ENCODE measurements around the gene KLB.

The KLB gene

DNA sequence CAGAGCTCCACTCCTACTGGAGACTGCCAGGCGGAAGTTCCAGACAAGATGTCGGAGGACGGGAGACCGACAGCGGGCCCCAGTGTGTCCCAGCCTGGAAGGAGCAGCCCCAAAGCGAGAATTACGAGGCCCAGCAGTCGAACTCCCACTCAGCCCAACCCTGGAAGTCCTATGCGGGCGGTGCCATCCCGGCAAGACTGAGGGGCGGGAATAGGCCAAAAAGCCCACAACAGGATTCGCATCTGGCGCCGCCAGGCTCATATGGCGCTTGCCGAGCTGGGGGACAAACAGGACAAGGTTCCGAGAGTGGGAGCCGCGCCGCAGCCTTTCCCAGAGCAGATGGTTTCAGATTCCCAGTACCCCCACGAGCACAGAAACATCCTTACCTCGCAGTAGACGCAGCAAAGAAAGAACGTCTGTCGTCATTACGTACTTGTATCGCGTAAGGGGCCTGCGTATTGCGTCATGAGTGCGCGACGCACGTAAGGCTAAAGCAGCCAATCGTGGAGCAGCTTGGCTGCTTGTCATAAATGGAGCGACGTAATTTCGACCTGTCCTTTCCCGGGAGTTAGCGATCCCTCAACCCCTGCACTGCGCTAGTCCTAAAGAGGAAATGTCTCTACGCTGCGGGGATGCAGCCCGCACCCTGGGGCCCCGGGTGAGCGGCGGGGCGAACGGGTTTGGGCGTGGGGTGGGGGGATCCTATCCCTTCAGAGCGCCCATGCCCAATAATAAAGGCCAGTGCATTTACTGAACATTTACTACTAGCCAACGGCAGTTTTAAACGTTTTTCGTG lies 52.0 kb downstream of the KLB start, which contains the start of the genes LIAS and RPL9:
TSS of gene LIAS (plus strand) at position 552 of the 796 bp plus-strand sequence. CDS start at position 614, 62 bp downstream.
TSS of gene RPL9 (minus strand) at position 418 of the 796 bp plus-strand sequence. CDS start 483 bp downstream, outside the sequence.
- in situ Hi-C loops (cut with MboI; ENCODE audit: low sequenced_read_pairs), result no loop called here

DNA sequence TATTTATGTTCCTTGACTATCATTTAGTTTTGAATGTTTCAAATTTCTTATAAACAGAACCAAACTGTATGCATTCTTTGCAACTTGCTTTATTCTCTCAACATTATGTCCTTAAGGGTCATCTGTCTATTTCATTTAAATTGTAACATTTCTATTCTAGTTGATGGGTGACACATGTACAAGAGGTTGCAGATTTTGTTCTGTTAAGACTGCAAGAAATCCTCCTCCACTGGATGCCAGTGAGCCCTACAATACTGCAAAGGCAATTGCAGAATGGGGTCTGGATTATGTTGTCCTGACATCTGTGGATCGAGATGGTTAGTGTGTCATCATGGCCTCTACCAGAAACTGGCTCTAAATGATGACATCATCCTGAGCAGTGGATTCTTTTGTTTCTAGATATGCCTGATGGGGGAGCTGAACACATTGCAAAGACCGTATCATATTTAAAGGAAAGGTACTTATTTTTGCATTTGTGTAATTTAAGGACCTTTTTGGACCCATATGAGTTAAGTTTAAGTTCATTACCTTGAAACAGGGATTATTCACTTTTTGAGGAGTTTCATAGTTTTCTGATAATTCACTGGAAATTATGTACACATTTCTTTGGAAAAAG lies 58.3 kb downstream of the KLB start:
- in situ Hi-C loops (cut with MboI; ENCODE audit: low sequenced_read_pairs), result loop anchor here (10.0 kb wide), 1 partner anchor 510 kb away; the partner anchor contains the start of gene PDS5A

DNA sequence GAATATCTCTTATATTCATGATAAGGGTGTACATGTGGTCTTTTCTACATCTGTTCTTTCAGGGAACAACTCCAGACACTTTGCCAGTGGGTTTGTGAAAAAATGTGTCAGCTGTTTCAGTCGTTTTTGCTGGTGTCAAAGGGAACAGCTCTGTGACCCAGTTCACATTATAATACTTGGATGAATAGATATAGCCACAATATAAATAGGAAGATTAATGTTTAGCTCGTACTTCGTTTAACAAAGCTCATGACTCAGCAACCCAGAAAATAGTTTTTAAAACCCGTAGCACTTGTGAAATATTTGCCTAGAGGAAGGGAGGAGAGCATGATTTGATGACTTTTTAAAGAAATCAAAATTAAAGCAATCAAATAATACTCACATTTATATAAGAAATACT lies 60.0 kb downstream of the KLB start:
- in situ Hi-C loops (cut with MboI; ENCODE audit: low sequenced_read_pairs), result loop anchor here (10.0 kb wide), 1 partner anchor 508 kb away; the partner anchor contains the start of gene PDS5A

DNA sequence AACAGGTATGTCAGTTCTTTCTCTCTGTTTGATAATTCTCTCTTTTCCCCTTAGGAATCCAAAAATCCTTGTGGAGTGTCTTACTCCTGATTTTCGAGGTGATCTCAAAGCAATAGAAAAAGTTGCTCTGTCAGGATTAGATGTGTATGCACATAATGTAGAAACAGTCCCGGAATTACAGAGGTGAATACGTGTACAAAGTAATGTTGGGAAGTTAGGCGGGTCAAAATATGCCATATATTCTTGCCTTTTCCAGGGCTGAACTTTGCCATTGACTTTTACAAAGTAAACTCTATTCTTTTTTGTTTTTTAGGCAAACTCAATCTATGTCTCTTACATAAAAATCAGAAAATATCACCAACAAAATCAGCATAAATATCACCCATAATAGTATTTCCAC lies 60.7 kb downstream of the KLB start:
- in situ Hi-C loops (cut with MboI; ENCODE audit: low sequenced_read_pairs), result loop anchor here (10.0 kb wide), 1 partner anchor 507 kb away; the partner anchor contains the start of gene PDS5A

DNA sequence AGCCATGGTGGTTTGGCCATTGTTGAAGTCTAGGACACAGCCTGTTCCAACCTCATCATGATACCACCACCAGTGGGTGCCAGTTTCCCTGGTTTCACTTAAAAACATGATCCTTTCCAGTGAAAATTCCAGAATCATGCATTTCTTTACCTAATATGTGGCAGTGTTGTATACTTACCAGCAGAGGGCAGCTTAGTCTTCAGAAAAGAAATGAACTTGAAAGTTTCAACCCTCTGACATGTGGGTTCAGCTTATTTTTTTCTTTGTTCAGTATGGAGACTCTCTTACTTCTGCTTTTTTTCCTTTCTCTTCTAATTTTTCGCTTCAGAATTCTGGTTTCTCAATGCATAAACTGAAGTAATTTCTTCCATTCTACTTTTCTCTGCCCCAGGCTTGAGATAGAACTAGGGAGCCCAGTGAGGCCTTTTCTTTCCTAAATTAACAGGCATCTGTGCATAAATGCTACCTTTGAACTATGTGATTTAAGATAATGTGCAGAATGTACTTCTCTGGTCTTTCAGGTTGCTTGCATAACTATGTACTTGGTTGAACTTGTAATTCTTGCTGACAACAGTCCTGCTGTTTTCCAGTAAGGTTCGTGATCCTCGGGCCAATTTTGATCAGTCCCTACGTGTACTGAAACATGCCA lies 62.8 kb downstream of the KLB start:
- in situ Hi-C loops (cut with MboI; ENCODE audit: low sequenced_read_pairs), result loop anchor here (10.0 kb wide), 1 partner anchor 505 kb away; the partner anchor contains the start of gene PDS5A

DNA sequence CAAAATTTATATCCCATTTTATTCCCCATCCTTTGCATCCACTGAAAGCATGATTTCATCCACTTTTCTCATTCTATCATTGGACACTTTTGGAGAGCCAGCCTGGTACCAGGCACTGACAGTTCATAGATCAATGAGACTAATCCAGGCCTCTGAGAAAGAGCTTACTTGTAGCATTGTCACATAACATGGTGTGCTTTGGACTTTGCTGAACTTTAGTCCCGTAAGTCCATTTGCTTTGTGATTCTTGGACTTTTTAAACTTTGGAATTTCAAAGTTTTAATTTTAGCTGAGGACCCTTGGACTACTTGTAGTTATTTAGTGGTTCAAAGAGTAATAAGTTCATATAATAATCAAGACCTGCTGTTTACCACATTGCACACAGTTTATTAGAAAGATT lies 63.7 kb downstream of the KLB start:
- in situ Hi-C loops (cut with MboI; ENCODE audit: low sequenced_read_pairs), result no loop called here

DNA sequence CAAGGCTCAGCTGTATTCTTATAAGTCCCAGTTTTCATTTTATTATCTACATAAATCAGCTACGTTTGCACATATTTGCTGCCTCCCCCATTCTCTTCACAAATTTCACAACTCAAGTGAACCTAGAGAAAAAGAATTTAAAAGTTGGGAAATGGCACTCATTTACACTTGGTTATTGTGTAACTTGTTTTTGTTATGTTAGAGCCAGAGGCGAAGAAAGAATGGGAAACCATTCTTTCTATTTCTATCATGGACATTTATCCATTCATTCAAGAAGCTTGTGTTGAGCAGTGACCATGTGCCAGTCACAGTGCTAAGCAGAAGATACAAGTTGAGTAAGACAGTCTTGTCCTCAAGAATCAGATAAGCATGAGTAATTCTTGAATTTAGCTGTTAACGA lies 65.7 kb downstream of the KLB start:
- in situ Hi-C loops (cut with MboI; ENCODE audit: low sequenced_read_pairs), result no loop called here

DNA sequence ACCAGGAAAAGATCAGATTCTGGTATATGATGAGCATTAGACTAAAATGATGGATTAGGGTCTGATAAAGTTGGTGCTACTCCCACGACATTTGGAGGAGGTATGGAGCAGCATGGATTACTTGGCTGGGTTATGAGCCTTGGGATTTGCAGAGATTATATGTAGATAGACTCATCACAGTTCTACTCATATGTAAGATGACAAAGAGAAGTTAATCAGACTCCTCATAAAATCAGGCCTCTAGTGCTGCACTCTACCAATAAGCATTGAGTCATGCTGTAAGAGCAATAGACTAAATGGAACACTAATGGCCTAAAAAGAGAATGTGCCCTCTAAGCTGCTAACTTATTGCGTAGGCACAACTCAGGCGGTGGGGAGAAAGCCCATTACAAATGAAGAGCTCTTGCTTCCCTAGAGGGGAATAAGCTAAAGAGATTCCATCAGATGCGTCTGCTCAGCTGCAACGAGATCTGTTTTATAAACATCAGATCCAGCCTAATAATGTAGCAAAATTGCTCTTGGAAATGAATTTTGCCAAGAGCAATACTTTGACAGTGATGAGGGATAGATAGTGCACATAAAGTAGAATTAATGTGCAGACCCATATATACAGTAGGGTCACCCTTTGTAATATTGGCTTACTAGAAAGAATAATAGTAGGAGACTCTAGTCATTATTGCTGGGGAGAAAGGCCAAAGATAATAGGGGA lies 69.6 kb downstream of the KLB start:
- in situ Hi-C loops (cut with MboI; ENCODE audit: low sequenced_read_pairs), result no loop called here

DNA sequence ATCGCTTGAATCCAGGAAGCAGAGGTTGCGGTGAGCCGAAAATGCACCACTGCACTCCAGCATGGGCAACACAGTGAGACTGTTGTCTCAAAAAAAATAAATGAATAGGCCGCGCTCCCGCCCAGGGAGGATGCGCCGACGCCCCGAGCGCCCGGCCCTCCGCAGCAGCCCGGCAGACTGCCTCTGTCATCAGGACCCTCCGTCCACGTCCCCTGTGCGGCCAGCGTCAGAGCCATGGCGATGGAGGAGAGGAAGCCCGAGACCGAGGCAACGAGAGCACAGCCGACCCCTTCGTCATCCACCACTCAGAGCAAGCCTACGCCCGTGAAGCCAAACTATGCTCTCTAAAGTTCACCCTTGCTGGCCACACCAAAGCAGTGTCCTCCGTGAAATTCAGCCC lies 73.5 kb downstream of the KLB start:
- in situ Hi-C loops (cut with MboI; ENCODE audit: low sequenced_read_pairs), result no loop called here

DNA sequence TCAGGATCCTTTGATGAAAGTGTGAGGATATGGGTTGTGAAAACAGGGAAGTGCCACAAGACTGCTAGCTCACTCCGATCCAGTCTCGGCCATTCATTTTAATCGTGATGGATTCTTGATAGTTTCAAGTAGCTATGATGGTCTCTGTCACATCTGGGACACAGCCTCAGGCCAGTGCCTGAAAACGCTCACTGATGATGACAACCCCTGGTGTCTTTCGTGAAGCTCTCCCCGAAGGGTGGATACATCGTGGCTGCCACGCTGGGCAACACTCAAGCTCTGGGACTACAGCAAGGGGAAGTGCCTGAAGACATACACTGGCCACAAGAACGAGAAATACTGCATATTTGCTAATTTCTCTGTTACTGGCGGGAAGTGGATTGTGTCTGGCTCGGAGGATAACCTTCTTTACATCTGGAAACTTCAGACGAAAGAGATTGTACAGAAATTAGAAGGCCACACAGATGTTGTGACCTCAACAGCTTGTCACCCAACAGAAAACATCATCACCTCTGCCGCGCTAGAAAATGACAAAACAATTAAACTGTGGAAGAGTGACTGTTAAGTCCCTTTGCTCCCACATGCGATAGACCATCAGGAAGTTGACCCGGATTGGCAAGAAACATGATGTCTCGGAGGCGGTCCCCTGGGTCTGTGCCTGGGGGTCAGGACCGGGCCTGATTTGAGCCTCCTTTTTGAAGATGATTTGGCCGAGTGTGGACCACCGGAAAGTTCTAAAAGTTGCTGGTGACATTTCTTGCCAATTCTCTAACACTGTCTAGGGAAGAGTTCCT lies 74.4 kb downstream of the KLB start:
- in situ Hi-C loops (cut with MboI; ENCODE audit: low sequenced_read_pairs), result no loop called here

DNA sequence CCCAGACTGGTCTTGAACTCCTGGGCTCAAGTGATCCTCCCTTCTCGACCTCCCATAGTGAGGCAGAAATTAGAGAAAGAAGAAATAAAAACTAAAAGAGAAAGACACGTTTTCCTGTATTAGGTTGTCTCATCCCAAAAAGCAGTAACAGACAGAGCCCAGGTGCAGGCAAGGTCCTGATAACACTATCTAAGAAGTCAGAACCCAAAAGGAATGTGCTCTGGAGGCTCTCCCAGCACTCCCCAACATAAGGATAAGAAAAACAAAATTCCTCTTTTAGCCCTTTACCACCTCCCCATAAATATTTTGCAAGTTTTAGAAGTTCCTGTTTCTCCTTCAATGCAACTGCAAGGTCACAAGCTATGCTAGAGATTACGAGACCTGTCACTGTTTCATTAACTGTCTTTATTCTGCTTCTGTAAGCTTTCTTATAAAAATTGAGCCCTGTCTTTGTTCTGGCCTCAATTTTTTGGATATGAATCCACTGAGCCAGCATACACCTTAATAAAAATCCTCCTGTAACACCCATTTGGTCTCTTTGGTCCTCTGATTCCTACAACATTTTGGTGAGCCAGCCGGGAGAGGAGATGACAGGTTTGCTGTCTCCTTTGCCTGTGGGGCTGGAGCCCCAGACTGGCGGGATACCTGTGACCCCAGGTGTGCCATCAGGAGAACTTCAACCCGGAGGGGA lies 78.0 kb downstream of the KLB start:
- in situ Hi-C loops (cut with MboI; ENCODE audit: low sequenced_read_pairs), result no loop called here

DNA sequence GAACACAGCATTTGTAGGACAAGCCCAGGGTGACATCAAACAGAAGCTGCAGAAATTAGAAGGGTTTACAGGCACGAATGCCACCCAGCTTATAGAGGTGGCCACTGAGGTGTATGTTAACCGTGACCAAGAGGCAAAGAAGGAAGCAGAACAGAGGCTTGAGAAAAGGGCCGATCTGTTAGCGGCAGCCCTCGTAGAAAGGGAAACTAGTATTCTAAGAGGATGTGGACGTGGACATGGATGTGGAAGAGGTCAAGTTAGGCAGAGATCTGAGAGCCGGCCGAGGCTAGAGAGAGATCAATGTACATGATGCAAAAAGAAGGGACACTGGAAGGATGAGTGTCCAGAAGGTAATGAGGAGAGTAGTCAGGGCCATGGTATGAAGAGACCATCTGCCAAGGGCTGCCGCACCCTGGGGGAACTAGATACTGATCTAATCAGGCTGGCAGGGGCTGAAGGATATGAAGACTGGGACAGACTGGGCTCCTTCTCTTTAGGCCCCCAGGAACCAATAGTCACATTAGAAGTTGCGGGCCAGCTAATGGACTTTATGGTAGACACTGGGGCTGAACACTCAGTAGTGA lies 79.6 kb downstream of the KLB start:
- in situ Hi-C loops (cut with MboI; ENCODE audit: low sequenced_read_pairs), result no loop called here

DNA sequence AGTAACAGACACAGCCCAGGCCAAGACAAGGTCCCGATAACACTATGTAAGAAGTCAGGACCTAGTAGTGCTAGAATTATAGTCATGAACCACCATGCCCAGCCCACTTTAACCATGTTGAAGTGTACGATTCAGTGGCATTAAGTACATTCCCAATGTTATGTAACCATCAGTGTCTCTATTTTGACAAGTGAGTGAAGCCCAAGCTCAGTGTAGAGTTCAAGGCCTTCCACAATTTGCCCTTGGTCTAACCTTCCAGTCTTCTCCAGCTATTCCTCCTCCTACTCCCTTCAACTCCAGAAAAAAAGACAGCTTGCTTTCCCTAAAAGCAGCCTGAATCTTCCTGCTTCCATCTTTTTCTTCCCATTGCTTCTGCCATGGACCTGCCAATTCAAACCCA lies 83.6 kb downstream of the KLB start:
- in situ Hi-C loops (cut with MboI; ENCODE audit: low sequenced_read_pairs), result no loop called here

DNA sequence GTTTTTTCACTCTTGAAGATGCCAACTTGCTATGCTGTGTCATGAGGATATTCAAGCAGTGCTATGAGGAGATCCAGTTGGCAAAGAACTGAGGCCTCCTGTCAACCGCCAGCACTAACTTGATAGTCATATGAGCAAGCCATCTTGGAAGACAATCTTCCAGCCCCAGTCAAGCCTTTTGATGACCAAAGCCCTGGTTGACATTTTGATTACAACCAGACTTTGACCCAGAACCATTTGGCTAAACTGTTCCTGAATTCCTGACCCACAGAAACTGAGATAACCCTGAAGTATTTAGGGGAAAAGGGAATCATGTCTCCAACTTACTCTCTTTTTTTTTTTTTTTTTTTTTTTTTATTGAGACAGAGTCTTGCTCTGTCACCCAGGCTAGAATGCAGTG lies 87.6 kb downstream of the KLB start:
- in situ Hi-C loops (cut with MboI; ENCODE audit: low sequenced_read_pairs), result no loop called here

DNA sequence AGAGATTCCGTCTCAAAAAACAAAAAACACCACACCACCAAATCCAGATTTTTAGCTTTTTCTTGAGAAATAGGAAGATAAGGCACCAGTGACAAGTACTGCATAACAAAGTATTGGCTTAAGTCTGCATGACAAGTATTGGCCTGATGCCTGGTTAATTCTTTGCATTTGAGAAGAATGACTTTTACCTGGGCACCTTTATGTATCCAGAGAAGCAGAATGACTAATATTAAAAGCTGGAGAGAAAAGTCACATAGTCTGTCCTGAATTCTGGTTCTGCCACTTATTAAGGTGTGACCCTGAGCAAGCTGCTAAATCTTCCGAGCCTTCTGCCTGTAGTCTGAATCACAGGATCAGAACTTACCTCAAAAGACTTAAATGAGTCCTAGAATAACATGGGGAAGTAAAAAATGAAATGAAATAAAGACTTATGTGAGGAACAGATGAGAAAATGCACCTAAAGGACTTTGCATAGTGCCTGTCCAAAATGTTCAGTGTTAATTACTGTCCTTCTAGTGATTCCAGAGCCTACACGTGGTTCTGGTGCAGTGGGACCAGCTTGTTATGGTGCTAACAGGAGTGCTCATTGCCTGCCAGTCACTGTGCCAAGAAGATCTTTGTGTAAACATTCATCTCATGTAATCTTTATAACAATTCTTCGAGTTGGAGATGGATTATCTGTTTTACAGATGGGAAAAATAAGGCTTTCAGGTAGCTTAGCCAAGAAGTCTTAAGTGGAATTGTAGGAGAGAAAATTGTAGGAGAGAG lies 88.9 kb downstream of the KLB start:
- in situ Hi-C loops (cut with MboI; ENCODE audit: low sequenced_read_pairs), result no loop called here

DNA sequence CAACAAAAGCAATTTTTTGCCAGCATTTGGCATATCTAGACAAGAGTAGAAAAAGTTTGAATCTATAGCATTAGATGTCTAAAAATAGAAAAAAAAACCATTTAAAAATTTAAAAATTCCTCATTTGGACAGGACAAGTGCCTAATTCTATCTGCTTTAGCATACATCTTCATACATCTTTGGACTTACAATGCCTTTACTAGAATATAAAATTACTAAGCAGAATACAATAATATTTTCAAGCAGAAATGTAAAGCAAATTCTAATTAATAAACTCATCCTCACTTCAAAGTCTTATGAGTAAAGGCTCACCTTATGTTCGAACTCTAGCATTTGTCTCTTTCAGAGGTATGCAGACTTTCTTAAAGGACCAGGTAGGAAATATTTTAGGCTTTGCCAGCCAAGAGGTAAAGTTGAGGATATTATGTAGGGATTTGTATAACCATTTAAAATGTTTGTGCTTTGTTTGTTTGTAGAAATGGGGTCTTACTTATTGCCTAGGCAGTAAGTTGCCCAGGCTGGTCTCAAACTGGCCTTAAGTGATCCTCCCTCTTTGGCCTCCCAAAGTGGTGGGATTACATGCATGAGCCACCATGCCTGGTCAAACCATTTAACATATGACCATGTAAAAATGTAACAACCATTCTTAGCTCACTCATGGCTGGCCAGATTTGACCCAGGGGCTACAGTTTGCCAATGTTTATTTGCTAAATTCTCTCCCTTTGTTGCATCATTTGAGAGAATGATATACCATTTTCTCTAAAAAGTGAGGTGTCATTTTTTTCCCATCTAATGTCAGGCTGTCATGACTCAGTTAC lies 91.4 kb downstream of the KLB start:
- in situ Hi-C loops (cut with MboI; ENCODE audit: low sequenced_read_pairs), result no loop called here

DNA sequence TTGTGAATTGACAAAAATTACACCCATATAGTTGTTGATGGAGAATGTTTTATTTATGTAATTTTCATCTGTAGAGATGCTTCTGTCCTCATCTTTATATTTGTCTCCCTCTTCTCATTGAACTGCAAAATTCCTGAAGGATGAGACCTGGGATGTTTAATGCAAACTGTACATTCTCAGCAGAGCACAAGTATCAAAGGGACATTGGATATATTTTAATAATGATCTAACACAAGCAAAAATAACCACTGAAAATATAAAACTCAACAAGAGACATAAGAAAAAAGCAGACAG lies 91.9 kb downstream of the KLB start:
- in situ Hi-C loops (cut with MboI; ENCODE audit: low sequenced_read_pairs), result no loop called here

Measured in HL-60/S4 treated with retinoic acid at 250 ng/mL for 4 days and 3 days (cell line).